HEK293 (cell line): ENCODE data around the gene SOCS7.

Source experiments
- CTCF ChIA-PET: fragments of 350-600 bp; formaldehyde crosslinking; extraction: SDS; loops from one replicate; lab custom pipeline; 2021; ENCODE audit warnings: antibody characterized with exemption; lab: Yijun Ruan, JAX
- POLR2A ChIA-PET: fragments of 300-600 bp; formaldehyde crosslinking; extraction: SDS; loops from one replicate; lab custom pipeline; 2020; ENCODE audit warnings: antibody characterized with exemption, inconsistent platforms; lab: Yijun Ruan, JAX
- H3K27ac ChIP-seq: fragments of 200-500 bp; sonication (Bioruptor generic); 2 replicates; pipeline ENCODE4 v1.5.1; 2014; ENCODE audit warnings: low read depth, low read length, control low read depth, inconsistent platforms; ENCODE audit errors: extremely low read depth
- H3K36me3 ChIP-seq, 2 experiments: fragments of 200-500 bp in 1 of 2; sonication (Bioruptor generic) in 1 of 2; 1 replicate in 1 of 2; 2 replicates in 1 of 2; pipeline ENCODE4 v1.5.1; 2014 to 2017; ENCODE audit warnings: inconsistent platforms in 2 of 2, low read length in 2 of 2; ENCODE audit not compliant: control insufficient read depth in 2 of 2, insufficient read depth in 1 of 2
- H3K4me1 ChIP-seq: fragments of 200-500 bp; sonication (Bioruptor generic); 2 replicates; pipeline ENCODE4 v1.5.1; 2014; ENCODE audit warnings: mild to moderate bottlenecking, low read length, inconsistent platforms; ENCODE audit not compliant: control insufficient read depth, insufficient read depth
- H3K4me3 ChIP-seq: 2 replicates; pipeline ENCODE4 v1.5.1; 2011; ENCODE audit warnings: low read depth, mild to moderate bottlenecking, control low read depth, low read length, moderate library complexity
- H3K9me3 ChIP-seq: fragments of 200-500 bp; sonication (Bioruptor generic); 2 replicates; pipeline ENCODE4 v1.5.1; 2014; ENCODE audit warnings: low read depth, low read length, inconsistent platforms; ENCODE audit not compliant: control insufficient read depth, insufficient read depth
- BCL6B ChIP-seq: fragments of 450-650 bp; formaldehyde crosslinking; IDR thresholded peaks from 2 replicates; pipeline ENCODE4 v1.5.1; 2017; ENCODE audit warnings: missing biosample characterization, missing genetic modification characterization
- EGR2 ChIP-seq: fragments of 450-650 bp; formaldehyde crosslinking; IDR thresholded peaks from 2 replicates; pipeline ENCODE4 v1.5.1; 2016; ENCODE audit warnings: low read depth, missing biosample characterization, missing genetic modification characterization
- FEZF1 ChIP-seq: fragments of 450-650 bp; formaldehyde crosslinking; IDR thresholded peaks from 2 replicates; pipeline ENCODE4 v1.5.1; 2016; ENCODE audit warnings: missing biosample characterization, missing genetic modification characterization
- GLI2 ChIP-seq: fragments of 450-650 bp; formaldehyde crosslinking; IDR thresholded peaks from 2 replicates; pipeline ENCODE4; 2017; ENCODE audit warnings: missing biosample characterization, missing genetic modification characterization, low read depth, borderline replicate concordance
- GLIS2 ChIP-seq: fragments of 450-650 bp; formaldehyde crosslinking; IDR thresholded peaks from 2 replicates; pipeline ENCODE4 v1.5.1; 2016; ENCODE audit warnings: missing biosample characterization, missing genetic modification characterization
- MYNN ChIP-seq: fragments of 450-650 bp; formaldehyde crosslinking; IDR thresholded peaks from 2 replicates; pipeline ENCODE4 v1.5.1; 2016; ENCODE audit warnings: missing biosample characterization, missing genetic modification characterization, borderline replicate concordance
- PRDM1 ChIP-seq: fragments of 450-650 bp; formaldehyde crosslinking; IDR thresholded peaks from 2 replicates; pipeline ENCODE4; 2016; ENCODE audit warnings: missing biosample characterization, missing genetic modification characterization
- ZBTB10 ChIP-seq: fragments of 450-650 bp; formaldehyde crosslinking; IDR thresholded peaks from 2 replicates; pipeline ENCODE4 v1.5.1; 2016; ENCODE audit warnings: missing biosample characterization, missing genetic modification characterization
- ZBTB17 ChIP-seq: fragments of 450-650 bp; formaldehyde crosslinking; IDR thresholded peaks from 2 replicates; pipeline ENCODE4 v1.5.1; 2016; ENCODE audit warnings: missing biosample characterization, missing genetic modification characterization
- ZBTB44 ChIP-seq: fragments of 450-650 bp; IDR thresholded peaks from 2 replicates; pipeline ENCODE4 v1.5.1; 2018; ENCODE audit warnings: missing biosample characterization, mild to moderate bottlenecking, missing genetic modification characterization
- ZFHX2 ChIP-seq: fragments of 450-650 bp; formaldehyde crosslinking; conservative IDR thresholded peaks from 2 replicates; pipeline ENCODE4 v1.5.1; 2016; ENCODE audit warnings: missing biosample characterization, missing genetic modification characterization
- ZNF112 ChIP-seq: fragments of 450-650 bp; formaldehyde crosslinking; IDR thresholded peaks from 2 replicates; pipeline ENCODE4 v1.5.0; 2017; ENCODE audit warnings: missing biosample characterization, missing genetic modification characterization
- ZNF140 ChIP-seq: fragments of 450-650 bp; formaldehyde crosslinking; IDR thresholded peaks from 2 replicates; pipeline ENCODE4 v1.5.1; 2016; ENCODE audit warnings: missing biosample characterization, missing genetic modification characterization
- ZNF2 ChIP-seq: fragments of 450-650 bp; formaldehyde crosslinking; IDR thresholded peaks from 2 replicates; pipeline ENCODE4 v1.5.1; 2016; ENCODE audit warnings: missing biosample characterization, missing genetic modification characterization
- ZNF488 ChIP-seq: fragments of 450-650 bp; formaldehyde crosslinking; IDR thresholded peaks from 2 replicates; pipeline ENCODE4 v1.5.1; 2016; ENCODE audit warnings: missing biosample characterization, missing genetic modification characterization
- ZNF514 ChIP-seq: fragments of 450-650 bp; formaldehyde crosslinking; IDR thresholded peaks from 2 replicates; pipeline ENCODE4 v1.5.1; 2016; ENCODE audit warnings: missing biosample characterization, missing genetic modification characterization
- ZNF600 ChIP-seq: fragments of 450-650 bp; formaldehyde crosslinking; IDR thresholded peaks from 2 replicates; pipeline ENCODE4 v1.5.1; 2016; ENCODE audit warnings: missing biosample characterization, missing genetic modification characterization
- ZNF623 ChIP-seq: fragments of 450-650 bp; formaldehyde crosslinking; IDR thresholded peaks from 2 replicates; pipeline ENCODE4 v1.5.1; 2016; ENCODE audit warnings: missing biosample characterization, missing genetic modification characterization

Gene SOCS7

GRCh38 chr17:38425031-38425430 lies 73.4 kb downstream of the SOCS7 start:
- H3K4me1 ChIP-seq: peaks cover 3% of the 10 kb centered on the region
- CTCF ChIA-PET: interaction anchor here (0.6 to 14.8 kb wide), 17 partner anchors 10 to 243 kb away, joined by 3 to 324 read pairs (median 10); partner anchors contain the start of gene SOCS7

GRCh38 chr17:38425744-38426143 lies 74.1 kb downstream of the SOCS7 start:
- Histone ChIP-seq H3K36me3 (no peaks in the 10 kb centered on the region), H3K4me3 (no peak overlapping the region), H3K27ac (no peak overlapping the region), H3K9me3 (no peaks in the 10 kb centered on the region), H3K4me1 (peaks cover 3% of the 10 kb centered on the region)
- ChIA-PET POLR2A (no interaction called here), CTCF (interaction anchor here (0.6 to 5.1 kb wide), 12 partner anchors 10 to 255 kb away, joined by 3 to 52 read pairs (median 6); no protein-coding TSS in a partner anchor)
- TF ChIP-seq EGR2 (tag by site-specific recombination) (peak; percentile 88), ZFHX2 (tag by site-specific recombination) (peak; percentile 74), FEZF1 (tag by site-specific recombination) (no peak)

More at GRCh38 chr17:38425031-38425430, 73.4 kb downstream of the SOCS7 start:
- Histone ChIP-seq H3K4me3 (no peak overlapping the region), H3K27ac (no peak overlapping the region), H3K9me3 (no peaks in the 10 kb centered on the region), H3K36me3 (no peaks in the 10 kb centered on the region)
- TF ChIP-seq ZNF112 (tag by site-specific recombination): no peak
- no peak for TF ChIP-seq ZNF2 (tag by site-specific recombination)
- TF ChIP-seq PRDM1 (tag by site-specific recombination): peak; percentile 55
- TF ChIP-seq ZNF488 (tag by site-specific recombination): no peak
- peak; percentile 43 for TF ChIP-seq ZNF600 (tag by site-specific recombination)
- TF ChIP-seq ZNF623 (tag by site-specific recombination): no peak
- TF ChIP-seq ZBTB17 (tag by site-specific recombination): 0 out of 2 replicates have a peak, but pooled peaks have one; percentile 18
- no peak for TF ChIP-seq GLIS2
- POLR2A ChIA-PET: no interaction called here

- Histone ChIP-seq H3K36me3 (no peaks in the 10 kb centered on the region), H3K4me1 (peaks cover 3% of the 10 kb centered on the region), H3K27ac (no peak overlapping the region), H3K4me3 (no peak overlapping the region), H3K9me3 (no peaks in the 10 kb centered on the region)
- POLR2A ChIA-PET: interaction anchor here (0.6 to 0.8 kb wide), 2 partner anchors 26 to 1649 kb away, joined by 3 to 6 read pairs; no protein-coding TSS in a partner anchor
- TF ChIP-seq ZBTB10 (tag by site-specific recombination) (no peak), BCL6B (tag by site-specific recombination) (no peak), ZBTB44 (tag by site-specific recombination) (no peak), ZNF514 (tag by site-specific recombination) (no peak), GLI2 (no peak), MYNN (tag by site-specific recombination) (no peak), ZNF140 (tag by site-specific recombination) (no peak)
- CTCF ChIA-PET: interaction anchor here (0.6 to 5.1 kb wide), 12 partner anchors 11 to 254 kb away, joined by 3 to 52 read pairs (median 5); no protein-coding TSS in a partner anchor
Measured at GRCh38 chr17:38426441-38426840, 74.8 kb downstream of the SOCS7 start.
